SU-DHL-6 (cell line): ENCODE data around the gene ZNF581.

Experiments used
- H2AFZ ChIP-seq: fragments of 200-600 bp; sonication (generic); 2 replicates; pipeline ENCODE4 v1.6.1; 2014; ENCODE audit warnings: low read depth, mild to moderate bottlenecking, moderate library complexity, mixed read lengths, antibody characterized with exemption, low read length; ENCODE audit not compliant: severe bottlenecking
- H3F3A ChIP-seq: fragments of 200-600 bp; shearing (Covaris generic); 2 replicates; pipeline ENCODE4 v1.6.0; 2016; ENCODE audit warnings: antibody characterized with exemption, mild to moderate bottlenecking; ENCODE audit not compliant: insufficient read depth
- H3K27ac ChIP-seq: fragments of 200-600 bp; sonication (generic); 2 replicates; pipeline ENCODE4 v1.5.1; 2016; ENCODE audit warnings: low read depth, mild to moderate bottlenecking, low read length, moderate library complexity, mixed read lengths
- H3K27me3 ChIP-seq: fragments of 200-600 bp; sonication (generic), shearing (Covaris generic); 2 replicates; pipeline ENCODE4 v1.6.0; 2014; ENCODE audit warnings: mild to moderate bottlenecking, low read length
- H3K36me3 ChIP-seq: fragments of 200-600 bp; sonication (generic); 2 replicates; pipeline ENCODE4 v1.6.1; 2014; ENCODE audit warnings: mild to moderate bottlenecking, low read length, mixed read lengths
- H3K4me2 ChIP-seq: fragments of 300-600, 200-600 bp; shearing (Covaris generic), sonication (generic); 2 replicates; pipeline ENCODE4 v1.6.0; 2014; ENCODE audit warnings: low read length, low read depth, mild to moderate bottlenecking; ENCODE audit not compliant: poor library complexity, severe bottlenecking
- H3K4me3 ChIP-seq: fragments of 200-600 bp; sonication (generic); 2 replicates; pipeline ENCODE4 v1.5.1; 2014; ENCODE audit warnings: antibody characterized with exemption, low read length, mild to moderate bottlenecking, mixed read lengths; ENCODE audit not compliant: insufficient read depth, poor library complexity, severe bottlenecking
- H3K79me2 ChIP-seq: fragments of 200-600 bp; sonication (generic); 2 replicates; pipeline ENCODE4 v1.6.1; 2014; ENCODE audit warnings: mild to moderate bottlenecking, low read length, moderate library complexity; ENCODE audit not compliant: insufficient read depth
- H3K9ac ChIP-seq: fragments of 200-600 bp; sonication (generic); 2 replicates; pipeline ENCODE4 v1.7.0; 2014; ENCODE audit warnings: mild to moderate bottlenecking, low read length
- H3K9me2 ChIP-seq: fragments of 200-600 bp; sonication (generic); replicated peaks from 2 replicates; pipeline ENCODE4 v1.6.1; 2014; ENCODE audit warnings: low read length; ENCODE audit not compliant: insufficient read depth
- H3K9me3 ChIP-seq: fragments of 200-600 bp; sonication (generic); 2 replicates; pipeline ENCODE4 v1.6.1; 2014; ENCODE audit warnings: low read length, mixed read lengths; ENCODE audit not compliant: insufficient read depth
- H4K20me1 ChIP-seq: fragments of 200-600 bp; sonication (generic); 2 replicates; pipeline ENCODE4 v1.6.1; 2014; ENCODE audit warnings: low read depth, mild to moderate bottlenecking, antibody characterized with exemption, low read length, moderate library complexity, mixed read lengths
- EZH2phosphoT487 ChIP-seq: fragments of 200-600 bp; sonication (generic), shearing (Covaris generic); conservative IDR thresholded peaks from 2 replicates; pipeline ENCODE4 v1.6.1; 2018; ENCODE audit warnings: mild to moderate bottlenecking, antibody characterized with exemption, low read length, moderate library complexity, mixed read lengths
- TF ChIP-seq, protein P1 (sequence below): fragments of 200-600 bp; sonication (generic); IDR thresholded peaks from one replicate; pipeline ENCODE4 v1.5.1; 2017; ENCODE audit warnings: antibody characterized with exemption, mild to moderate bottlenecking, low read length, moderate library complexity; ENCODE audit not compliant: insufficient read depth, poor library complexity, severe bottlenecking

The ZNF581 gene

DNA sequence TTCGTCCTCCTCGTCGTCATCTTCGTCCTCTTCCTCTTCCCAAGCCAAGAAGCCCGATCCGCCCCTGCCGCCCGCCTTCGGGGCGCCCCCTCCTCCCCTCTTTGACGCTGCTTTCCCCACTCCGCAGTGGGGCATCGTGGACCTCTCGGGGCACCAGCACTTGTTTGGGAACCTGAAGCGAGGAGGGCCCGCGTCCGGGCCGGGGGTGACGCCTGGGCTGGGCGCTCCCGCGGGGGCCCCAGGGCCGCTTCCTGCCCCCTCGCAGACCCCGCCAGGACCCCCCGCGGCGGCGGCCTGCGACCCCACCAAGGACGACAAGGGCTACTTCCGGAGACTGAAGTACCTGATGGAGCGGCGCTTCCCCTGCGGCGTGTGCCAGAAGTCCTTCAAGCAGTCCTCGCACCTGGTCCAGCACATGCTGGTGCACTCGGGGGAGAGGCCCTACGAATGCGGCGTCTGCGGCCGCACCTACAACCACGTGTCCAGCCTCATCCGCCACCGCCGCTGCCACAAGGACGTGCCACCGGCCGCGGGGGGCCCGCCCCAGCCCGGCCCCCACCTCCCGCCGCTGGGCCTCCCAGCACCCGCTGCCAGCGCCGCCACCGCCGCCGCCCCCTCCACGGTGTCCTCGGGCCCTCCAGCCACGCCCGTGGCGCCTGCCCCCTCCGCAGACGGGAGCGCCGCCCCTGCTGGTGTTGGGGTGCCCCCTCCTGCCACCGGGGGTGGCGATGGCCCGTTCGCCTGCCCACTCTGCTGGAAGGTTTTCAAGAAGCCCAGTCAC lies 29.3 kb upstream of the ZNF581 start:
- H3K9me3 ChIP-seq = no peaks in the 10 kb centered on the region

DNA sequence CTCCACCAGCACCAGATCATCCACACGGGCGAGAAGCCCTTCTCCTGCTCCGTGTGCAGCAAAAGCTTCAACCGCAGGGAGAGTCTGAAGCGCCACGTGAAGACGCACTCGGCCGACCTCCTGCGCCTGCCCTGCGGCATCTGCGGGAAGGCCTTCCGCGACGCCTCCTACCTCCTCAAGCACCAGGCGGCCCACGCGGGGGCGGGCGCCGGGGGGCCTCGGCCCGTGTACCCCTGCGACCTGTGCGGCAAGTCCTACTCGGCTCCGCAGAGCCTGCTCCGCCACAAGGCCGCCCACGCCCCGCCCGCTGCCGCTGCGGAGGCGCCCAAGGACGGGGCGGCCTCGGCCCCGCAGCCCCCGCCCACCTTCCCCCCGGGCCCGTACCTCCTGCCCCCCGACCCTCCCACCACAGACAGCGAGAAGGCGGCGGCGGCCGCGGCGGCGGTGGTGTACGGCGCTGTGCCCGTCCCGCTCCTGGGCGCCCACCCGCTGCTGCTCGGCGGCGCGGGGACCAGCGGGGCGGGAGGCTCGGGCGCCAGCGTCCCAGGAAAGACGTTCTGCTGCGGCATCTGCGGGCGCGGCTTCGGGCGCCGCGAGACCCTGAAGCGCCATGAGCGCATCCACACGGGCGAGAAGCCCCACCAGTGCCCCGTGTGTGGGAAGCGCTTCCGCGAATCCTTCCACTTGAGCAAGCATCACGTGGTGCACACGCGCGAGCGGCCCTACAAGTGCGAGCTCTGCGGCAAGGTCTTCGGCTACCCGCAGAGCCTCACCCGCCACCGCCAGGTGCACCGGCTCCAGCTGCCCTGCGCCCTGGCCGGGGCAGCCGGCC lies 28.5 kb upstream of the ZNF581 start:
- no peaks in the 10 kb centered on the region for H4K20me1 ChIP-seq
- no peak for TF ChIP-seq EZH2phosphoT487
- TF ChIP-seq, protein P1, sequence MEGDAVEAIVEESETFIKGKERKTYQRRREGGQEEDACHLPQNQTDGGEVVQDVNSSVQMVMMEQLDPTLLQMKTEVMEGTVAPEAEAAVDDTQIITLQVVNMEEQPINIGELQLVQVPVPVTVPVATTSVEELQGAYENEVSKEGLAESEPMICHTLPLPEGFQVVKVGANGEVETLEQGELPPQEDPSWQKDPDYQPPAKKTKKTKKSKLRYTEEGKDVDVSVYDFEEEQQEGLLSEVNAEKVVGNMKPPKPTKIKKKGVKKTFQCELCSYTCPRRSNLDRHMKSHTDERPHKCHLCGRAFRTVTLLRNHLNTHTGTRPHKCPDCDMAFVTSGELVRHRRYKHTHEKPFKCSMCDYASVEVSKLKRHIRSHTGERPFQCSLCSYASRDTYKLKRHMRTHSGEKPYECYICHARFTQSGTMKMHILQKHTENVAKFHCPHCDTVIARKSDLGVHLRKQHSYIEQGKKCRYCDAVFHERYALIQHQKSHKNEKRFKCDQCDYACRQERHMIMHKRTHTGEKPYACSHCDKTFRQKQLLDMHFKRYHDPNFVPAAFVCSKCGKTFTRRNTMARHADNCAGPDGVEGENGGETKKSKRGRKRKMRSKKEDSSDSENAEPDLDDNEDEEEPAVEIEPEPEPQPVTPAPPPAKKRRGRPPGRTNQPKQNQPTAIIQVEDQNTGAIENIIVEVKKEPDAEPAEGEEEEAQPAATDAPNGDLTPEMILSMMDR = no peak
- no peaks in the 10 kb centered on the region for H3K9me2 ChIP-seq
- H3K36me3 ChIP-seq = no peaks in the 10 kb centered on the region
- no peak overlapping the region for H3K4me3 ChIP-seq
- no peak overlapping the region for H3K27ac ChIP-seq
- H3K4me2 ChIP-seq = no peak overlapping the region
- H3F3A ChIP-seq = peaks cover 6% of the 10 kb centered on the region; the same call in 1 of the 2 replicates
- no peak overlapping the region for H2AFZ ChIP-seq
- H3K9me3 ChIP-seq = no peaks in the 10 kb centered on the region
- H3K9ac ChIP-seq = no peak overlapping the region
- no peaks in the 10 kb centered on the region for H3K27me3 ChIP-seq
- H3K79me2 ChIP-seq = peaks cover 4% of the 10 kb centered on the region; the same call in 1 of the 2 replicates

More for the DNA sequence above, 29.3 kb upstream of the ZNF581 start:
- Histone ChIP-seq H3F3A (peaks cover 2% of the 10 kb centered on the region; the same call in 1 of the 2 replicates), H3K4me3 (no peak overlapping the region), H3K9me2 (no peaks in the 10 kb centered on the region), H3K4me2 (no peak overlapping the region), H3K79me2 (peaks cover 4% of the 10 kb centered on the region; the same call in 1 of the 2 replicates), H3K27ac (no peak overlapping the region), H3K9ac (no peak overlapping the region), H3K36me3 (no peaks in the 10 kb centered on the region), H2AFZ (no peak overlapping the region), H3K27me3 (no peaks in the 10 kb centered on the region), H4K20me1 (no peaks in the 10 kb centered on the region)
- TF ChIP-seq EZH2phosphoT487 = no peak
- TF ChIP-seq, protein P1 = no peak

DNA sequence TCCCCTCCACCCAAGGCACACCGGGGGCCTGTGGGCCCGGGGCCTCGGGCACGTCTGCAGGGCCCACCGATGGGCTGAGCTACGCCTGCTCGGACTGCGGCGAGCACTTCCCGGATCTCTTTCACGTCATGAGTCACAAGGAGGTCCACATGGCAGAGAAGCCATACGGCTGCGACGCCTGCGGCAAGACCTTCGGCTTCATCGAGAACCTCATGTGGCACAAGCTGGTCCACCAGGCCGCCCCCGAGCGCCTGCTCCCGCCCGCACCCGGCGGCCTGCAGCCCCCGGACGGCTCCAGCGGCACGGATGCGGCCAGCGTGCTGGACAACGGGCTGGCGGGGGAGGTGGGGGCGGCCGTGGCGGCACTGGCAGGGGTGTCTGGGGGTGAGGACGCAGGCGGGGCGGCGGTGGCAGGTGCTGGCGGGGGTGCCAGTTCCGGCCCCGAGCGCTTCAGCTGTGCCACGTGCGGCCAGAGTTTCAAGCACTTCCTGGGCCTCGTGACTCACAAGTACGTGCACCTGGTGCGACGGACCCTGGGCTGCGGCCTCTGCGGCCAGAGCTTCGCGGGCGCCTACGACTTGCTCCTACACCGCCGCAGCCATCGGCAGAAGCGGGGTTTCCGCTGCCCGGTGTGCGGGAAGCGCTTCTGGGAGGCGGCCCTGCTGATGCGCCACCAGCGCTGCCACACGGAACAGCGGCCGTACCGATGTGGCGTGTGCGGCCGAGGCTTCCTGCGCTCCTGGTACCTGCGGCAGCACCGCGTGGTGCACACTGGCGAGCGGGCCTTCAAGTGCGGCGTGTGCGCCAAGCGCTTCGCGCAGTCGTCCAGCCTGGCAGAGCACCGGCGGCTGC lies 27.7 kb upstream of the ZNF581 start:
- Histone ChIP-seq H3K9me3 (no peaks in the 10 kb centered on the region), H3K9me2 (no peaks in the 10 kb centered on the region), H3K27me3 (no peaks in the 10 kb centered on the region), H4K20me1 (no peaks in the 10 kb centered on the region), H3K27ac (no peak overlapping the region), H3K9ac (no peak overlapping the region), H3F3A (peaks cover 6% of the 10 kb centered on the region; the same call in 1 of the 2 replicates), H3K79me2 (peaks cover 4% of the 10 kb centered on the region; the same call in 1 of the 2 replicates), H3K36me3 (no peaks in the 10 kb centered on the region), H3K4me2 (no peak overlapping the region), H3K4me3 (no peak overlapping the region), H2AFZ (no peak overlapping the region)
- no peak for TF ChIP-seq EZH2phosphoT487
- TF ChIP-seq, protein P1 = no peak
